MCF 10A (cell line): Measurements from ENCODE around the gene LRRC61. TPM values are rescaled to one million over a fixed set of nuclear protein-coding genes. Genes with fewer than 3 reads are reported as not detected.
"Not testable (repeated sequence)": the region's sequence is repeated elsewhere in the genome, so short reads cannot be mapped to it uniquely, and the experiment has no call there.

ENCODE experiments used
- BruUV-seq: library from RNA; stranded (reverse); fragments of 400-500 nt; replicated peaks from 2 replicates; lab custom pipeline; 2021; lab: Mats Ljungman, UMichigan
- CTCF ChIA-PET: fragments of 300-600 bp; sonication (Branson Sonifier 250); formaldehyde crosslinking; extraction: SDS; loops from one replicate; lab custom pipeline; 2021; ENCODE audit warnings: antibody characterized with exemption, inconsistent platforms; lab: Yijun Ruan, JAX
- POLR2A ChIA-PET: fragments of 300-600, 350-650 bp; sonication (Branson Sonifier 250); formaldehyde crosslinking; extraction: SDS; loops from one replicate; lab custom pipeline; 2020; ENCODE audit warnings: antibody characterized with exemption, inconsistent platforms; lab: Yijun Ruan, JAX
- DNase-seq: peaks from one replicate; pipeline ENCODE4 v3.0.0-alpha.2; 2018; ENCODE audit not compliant: unreplicated experiment
- H3K27ac Mint-ChIP-seq: one replicate; pipeline ENCODE4 v1.8.0; 2022; ENCODE audit warnings: mild to moderate bottlenecking, low read depth, mixed read lengths; ENCODE audit not compliant: unreplicated experiment
- H3K27me3 Mint-ChIP-seq: one replicate; pipeline ENCODE4 v1.8.0; 2022; ENCODE audit warnings: mixed read lengths; ENCODE audit not compliant: insufficient read depth, unreplicated experiment
- H3K36me3 Mint-ChIP-seq: one replicate; pipeline ENCODE4 v1.8.0; 2022; ENCODE audit warnings: mild to moderate bottlenecking, moderate library complexity, mixed read lengths; ENCODE audit not compliant: insufficient read depth, unreplicated experiment
- H3K4me1 Mint-ChIP-seq: one replicate; pipeline ENCODE4 v1.8.0; 2022; ENCODE audit warnings: mixed read lengths; ENCODE audit not compliant: insufficient read depth, unreplicated experiment
- H3K4me3 Mint-ChIP-seq: one replicate; pipeline ENCODE4 v1.8.0; 2022; ENCODE audit warnings: mild to moderate bottlenecking, moderate library complexity, mixed read lengths; ENCODE audit not compliant: unreplicated experiment
- H3K9me3 Mint-ChIP-seq: one replicate; pipeline ENCODE4 v1.8.0; 2022; ENCODE audit warnings: mixed read lengths; ENCODE audit not compliant: unreplicated experiment
- intact Hi-C: fragments of 100-400 bp; cut with micrococcal nuclease; formaldehyde crosslinking; loops from 2 replicates; pipeline ENCODE4 v1.14.1; 2022
- total RNA-seq: library from RNA; stranded (reverse); gene quantifications from 2 replicates; pipeline ENCODE4 v1.2.3, GENCODE V29; 2022
- TF ChIP-seq, protein P1 (sequence below): fragments of 200-600 bp; IDR thresholded peaks from one replicate; pipeline ENCODE4 v1.8.0; 2022; ENCODE audit warnings: antibody characterized with exemption, mild to moderate bottlenecking; ENCODE audit not compliant: unreplicated experiment

LRRC61 gene
- total RNA-seq, 1 experiment from 2014 or later, result 8.4 TPM

DNA sequence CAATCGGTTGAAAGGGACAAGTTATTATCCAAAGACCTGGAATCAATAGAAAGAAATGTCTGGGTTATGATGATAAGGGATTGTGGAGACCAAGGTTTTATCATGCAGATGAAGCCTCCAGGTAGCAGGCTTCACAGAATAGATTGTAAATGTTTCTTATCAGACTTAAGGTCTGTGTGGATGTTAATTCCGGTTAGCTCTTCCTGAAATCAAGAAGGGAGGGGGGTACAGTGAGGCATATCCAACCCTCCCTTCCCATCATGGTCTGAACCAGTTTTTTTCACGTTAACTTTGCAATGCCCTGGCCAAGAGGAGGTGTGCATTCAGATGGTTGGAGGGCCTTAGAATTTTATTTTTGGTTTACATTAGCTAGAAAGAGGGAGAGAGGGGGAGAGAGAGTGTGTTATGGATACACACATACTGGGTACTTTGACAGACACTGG is 9.8 kb upstream of the LRRC61 start:
- Mint-ChIP-seq H3K27ac (no peak overlapping the region), H3K4me1 (peaks cover 17% of the 10 kb centered on the region), H3K36me3 (peaks cover 7% of the 10 kb centered on the region), H3K9me3 (peaks cover 4% of the 10 kb centered on the region), H3K27me3 (no peaks in the 10 kb centered on the region), H3K4me3 (no peak overlapping the region)
- TF ChIP-seq, protein P1, sequence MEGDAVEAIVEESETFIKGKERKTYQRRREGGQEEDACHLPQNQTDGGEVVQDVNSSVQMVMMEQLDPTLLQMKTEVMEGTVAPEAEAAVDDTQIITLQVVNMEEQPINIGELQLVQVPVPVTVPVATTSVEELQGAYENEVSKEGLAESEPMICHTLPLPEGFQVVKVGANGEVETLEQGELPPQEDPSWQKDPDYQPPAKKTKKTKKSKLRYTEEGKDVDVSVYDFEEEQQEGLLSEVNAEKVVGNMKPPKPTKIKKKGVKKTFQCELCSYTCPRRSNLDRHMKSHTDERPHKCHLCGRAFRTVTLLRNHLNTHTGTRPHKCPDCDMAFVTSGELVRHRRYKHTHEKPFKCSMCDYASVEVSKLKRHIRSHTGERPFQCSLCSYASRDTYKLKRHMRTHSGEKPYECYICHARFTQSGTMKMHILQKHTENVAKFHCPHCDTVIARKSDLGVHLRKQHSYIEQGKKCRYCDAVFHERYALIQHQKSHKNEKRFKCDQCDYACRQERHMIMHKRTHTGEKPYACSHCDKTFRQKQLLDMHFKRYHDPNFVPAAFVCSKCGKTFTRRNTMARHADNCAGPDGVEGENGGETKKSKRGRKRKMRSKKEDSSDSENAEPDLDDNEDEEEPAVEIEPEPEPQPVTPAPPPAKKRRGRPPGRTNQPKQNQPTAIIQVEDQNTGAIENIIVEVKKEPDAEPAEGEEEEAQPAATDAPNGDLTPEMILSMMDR, result no peak
- CTCF ChIA-PET, result interaction anchor here (0.6 to 1.1 kb wide), 3 partner anchors 40 to 1005 kb away, joined by 3 read pairs; no protein-coding TSS in a partner anchor
- POLR2A ChIA-PET, result no interaction called here
- intact Hi-C loops, result no loop called here
- DNase-seq, result no peak
- no TSS peak for BruUV-seq

DNA sequence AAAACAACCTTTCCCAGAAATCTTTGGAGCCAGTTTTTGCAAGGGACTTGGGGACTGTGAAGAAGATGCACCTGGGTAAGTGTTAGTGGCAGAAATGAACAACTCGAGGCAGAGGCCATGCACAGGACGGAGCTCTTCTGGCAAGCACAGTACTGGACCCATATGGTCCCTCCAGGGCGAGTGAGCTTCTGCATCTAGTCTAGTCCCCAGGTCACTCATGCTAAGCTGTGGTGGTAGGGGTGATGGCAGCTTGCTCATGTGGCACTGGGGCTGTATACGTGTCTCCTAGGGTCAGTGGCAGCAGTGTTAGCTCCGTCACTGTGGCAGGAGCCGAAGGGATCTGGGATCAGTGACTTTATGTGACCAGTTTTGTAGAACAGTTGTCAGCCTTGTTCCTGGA is 9.3 kb upstream of the LRRC61 start:
- ChIA-PET POLR2A (no interaction called here), CTCF (interaction anchor here (0.6 to 1.0 kb wide), 3 partner anchors 108 to 1004 kb away, joined by 3 to 5 read pairs (median 3); no protein-coding TSS in a partner anchor)
- Mint-ChIP-seq H3K36me3 (peaks cover 7% of the 10 kb centered on the region), H3K9me3 (no peaks in the 10 kb centered on the region), H3K27ac (no peak overlapping the region), H3K4me3 (no peak overlapping the region), H3K27me3 (no peaks in the 10 kb centered on the region), H3K4me1 (peaks cover 15% of the 10 kb centered on the region)
- no TSS peak for BruUV-seq
- intact Hi-C loops, result no loop called here
- TF ChIP-seq, protein P1, result no peak
- no peak for DNase-seq

DNA sequence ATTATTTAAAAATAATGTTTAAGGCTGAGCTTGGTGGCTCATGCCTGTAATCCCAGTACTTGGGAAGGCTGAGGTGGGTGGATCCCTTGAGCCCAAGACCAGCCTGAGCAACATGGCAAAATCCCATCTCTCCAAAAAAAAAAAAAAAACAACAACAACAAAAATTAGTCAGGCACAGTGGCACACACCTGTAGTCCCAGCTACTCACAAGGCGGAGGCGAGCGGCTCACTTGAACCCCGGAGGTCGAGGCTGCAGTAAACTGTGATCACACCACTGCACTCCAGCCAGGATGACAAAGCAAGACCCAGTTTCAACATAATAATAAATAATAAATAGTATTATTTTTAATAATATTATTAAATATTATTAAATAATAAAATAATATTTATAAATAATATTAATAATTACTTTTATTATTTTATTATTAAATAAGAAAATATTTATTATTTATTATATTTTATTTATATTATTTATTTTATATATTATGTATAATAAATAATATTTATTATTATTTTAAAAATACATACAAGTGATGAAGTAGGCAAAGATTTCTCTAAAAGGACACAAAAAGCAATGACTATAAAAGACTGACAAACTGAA is 8.4 kb upstream of the LRRC61 start:
- POLR2A ChIA-PET, result no interaction called here
- no peak overlapping the region for H3K4me3 Mint-ChIP-seq

DNA sequence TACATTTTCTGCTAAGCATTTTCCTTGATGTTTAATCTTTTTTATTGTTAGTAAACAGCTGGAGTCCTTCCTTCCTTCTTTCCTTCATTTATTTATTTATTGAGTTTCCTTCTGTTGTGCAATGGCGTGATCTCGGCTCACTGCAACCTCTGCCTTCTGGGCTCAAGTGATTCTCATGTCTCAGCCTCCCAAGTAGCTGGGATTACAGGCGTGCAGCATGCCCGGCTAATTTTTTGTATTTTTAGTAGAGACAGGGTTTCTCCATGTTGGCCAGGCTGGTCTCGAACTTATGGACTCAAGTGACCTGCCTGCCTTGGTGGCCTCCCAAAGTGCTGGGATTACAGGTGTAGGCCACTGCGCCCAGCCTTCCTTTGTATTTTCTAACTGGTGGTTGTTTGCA is 6.2 kb upstream of the LRRC61 start:
- H3K4me3 Mint-ChIP-seq, BruUV-seq, H3K36me3 Mint-ChIP-seq, H3K27me3 Mint-ChIP-seq, DNase-seq, POLR2A ChIA-PET, H3K9me3 Mint-ChIP-seq, H3K27ac Mint-ChIP-seq, intact Hi-C loops: not testable (repeated sequence)
- H3K4me1 Mint-ChIP-seq, result peaks cover 22% of the 10 kb centered on the region
- CTCF ChIA-PET, result interaction anchor here (1.0 kb wide), 2 partner anchors 132 to 581 kb away, joined by 3 to 4 read pairs; no protein-coding TSS in a partner anchor

More for the DNA sequence above, 8.4 kb upstream of the LRRC61 start:
- intact Hi-C loops, result no loop called here
- Mint-ChIP-seq H3K27ac (no peak overlapping the region), H3K4me1 (peaks cover 15% of the 10 kb centered on the region), H3K27me3 (no peaks in the 10 kb centered on the region), H3K9me3 (no peaks in the 10 kb centered on the region), H3K36me3 (peaks cover 7% of the 10 kb centered on the region)
- CTCF ChIA-PET, result interaction anchor here (0.6 to 1.4 kb wide), 4 partner anchors 11 to 132 kb away, joined by 3 to 5 read pairs (median 4); no protein-coding TSS in a partner anchor
- TF ChIP-seq, protein P1, result no peak
- no peak for DNase-seq
- BruUV-seq, result no TSS peak
